ENCODE data around the gene SCYGR5.
"Not testable (repeated sequence)": the region's sequence is repeated elsewhere in the genome, so short reads cannot be mapped to it uniquely, and the experiment has no call there.

The SCYGR5 gene, protein sequence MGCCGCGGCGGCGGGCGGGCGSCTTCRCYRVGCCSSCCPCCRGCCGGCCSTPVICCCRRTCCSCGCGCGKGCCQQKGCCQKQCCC

DNA sequence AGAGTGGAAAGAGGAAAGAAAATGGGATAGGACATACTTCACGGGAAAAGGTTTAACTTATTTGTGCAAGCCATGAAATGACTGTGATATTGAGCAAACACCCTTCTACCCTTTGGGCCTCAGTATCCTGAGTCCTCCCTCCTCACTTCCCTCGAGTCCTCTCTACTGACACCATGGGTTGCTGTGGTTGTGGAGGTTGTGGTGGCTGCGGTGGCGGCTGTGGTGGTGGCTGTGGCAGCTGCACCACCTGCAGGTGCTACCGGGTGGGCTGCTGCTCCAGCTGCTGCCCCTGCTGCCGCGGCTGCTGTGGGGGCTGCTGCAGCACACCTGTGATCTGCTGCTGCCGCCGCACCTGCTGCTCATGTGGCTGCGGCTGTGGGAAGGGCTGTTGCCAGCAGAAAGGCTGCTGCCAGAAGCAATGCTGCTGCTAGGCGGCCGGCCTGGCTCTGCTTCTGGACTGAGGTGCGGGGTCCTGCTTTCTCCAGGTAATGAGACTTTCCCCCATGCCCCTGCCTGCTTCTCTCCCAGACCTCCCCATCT, at the start of gene SCYGR5:
SCYGR5 (plus strand) TSS at position 174 of the 540 bp plus-strand sequence; CDS start at position 174, 0 bp downstream.
- DNase-seq (ENCODE audit: low read depth, low spot score), result not testable (repeated sequence)

DNA sequence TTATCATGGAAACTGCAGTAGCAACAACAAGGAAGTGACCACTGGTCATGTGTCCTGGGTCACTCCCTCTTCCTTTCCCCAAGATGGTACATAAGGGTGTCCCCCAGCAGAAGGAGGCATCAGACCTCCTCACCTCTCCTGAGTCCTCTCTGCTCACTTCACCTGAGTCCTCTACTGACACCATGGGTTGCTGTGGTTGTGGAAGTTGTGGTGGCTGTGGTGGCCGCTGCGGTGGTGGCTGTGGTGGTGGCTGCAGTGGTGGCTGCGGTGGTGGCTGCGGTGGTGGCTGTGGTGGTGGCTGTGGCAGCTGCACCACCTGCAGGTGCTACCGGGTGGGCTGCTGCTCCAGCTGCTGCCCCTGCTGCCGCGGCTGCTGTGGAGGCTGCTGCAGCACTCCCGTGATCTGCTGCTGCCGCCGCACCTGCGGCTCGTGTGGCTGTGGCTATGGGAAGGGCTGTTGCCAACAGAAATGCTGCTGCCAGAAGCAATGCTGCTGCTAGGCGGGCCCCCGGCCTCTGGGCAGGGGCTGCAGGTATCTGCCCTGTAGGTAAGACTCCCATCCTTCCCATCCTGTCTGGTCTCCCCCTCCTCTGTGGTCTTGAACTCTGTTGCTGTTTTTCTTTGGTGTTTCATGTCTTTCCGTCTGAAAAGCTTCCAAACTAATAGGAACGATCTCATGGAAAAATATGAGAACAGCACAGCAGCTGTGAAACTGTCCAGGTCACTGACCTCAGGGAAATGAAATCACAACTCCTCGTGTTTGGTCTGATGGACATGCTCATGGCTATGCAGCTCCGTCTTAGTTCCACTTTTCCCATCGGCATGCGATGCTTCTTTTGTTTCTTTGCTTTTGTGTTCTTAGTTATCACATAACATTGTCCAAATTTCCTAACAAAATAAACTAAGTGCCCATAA, 49.0 kb upstream of the SCYGR5 start, which contains the start of gene SCYGR4:
SCYGR4 (plus strand) TSS at position 183 of the 915 bp plus-strand sequence; CDS start at position 183, 0 bp downstream.
- DNase-seq (ENCODE audit: low read depth, low spot score), result no peak

DNA sequence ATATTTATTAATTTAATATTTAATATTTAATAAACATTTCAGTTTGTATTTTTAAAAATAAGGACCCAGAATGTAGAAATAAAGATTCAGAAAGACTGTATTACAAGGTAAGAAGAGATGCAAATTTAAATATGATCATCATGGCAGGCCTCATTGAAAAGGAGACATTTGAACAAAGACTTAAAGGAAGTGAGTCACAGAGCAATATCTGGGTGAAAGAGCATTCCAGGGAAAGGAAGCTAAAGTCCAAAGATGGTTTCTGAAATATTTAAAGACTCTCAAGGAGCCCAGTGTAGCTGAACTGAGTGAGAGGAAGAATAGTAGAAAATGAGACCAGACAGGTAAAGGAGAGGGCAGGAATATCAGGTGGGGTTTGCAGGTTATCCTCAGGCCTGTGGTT, 43.4 kb upstream of the SCYGR5 start:
- no peak for DNase-seq (ENCODE audit: low read depth, low spot score)

DNA sequence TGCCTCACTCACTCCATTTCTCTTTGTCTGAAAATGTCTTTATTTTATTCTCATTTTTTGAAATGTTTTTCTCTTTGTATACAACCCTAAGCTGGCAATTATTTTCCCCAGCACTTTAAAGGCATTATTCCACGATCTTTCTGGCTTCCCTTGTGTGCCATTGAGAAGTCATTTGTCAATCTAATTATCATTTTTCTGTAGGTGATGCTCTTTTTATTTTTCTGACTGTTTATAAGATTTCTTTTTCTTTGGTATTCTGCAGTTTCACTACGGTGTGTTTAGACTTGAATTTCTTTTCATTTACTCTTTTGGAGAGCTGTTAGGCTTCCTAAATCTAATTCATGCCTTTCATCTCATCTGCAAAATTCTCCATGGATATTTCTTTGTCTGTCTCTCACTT, 41.2 kb upstream of the SCYGR5 start:
- DNase-seq (ENCODE audit: low read depth, low spot score), result no peak

DNA sequence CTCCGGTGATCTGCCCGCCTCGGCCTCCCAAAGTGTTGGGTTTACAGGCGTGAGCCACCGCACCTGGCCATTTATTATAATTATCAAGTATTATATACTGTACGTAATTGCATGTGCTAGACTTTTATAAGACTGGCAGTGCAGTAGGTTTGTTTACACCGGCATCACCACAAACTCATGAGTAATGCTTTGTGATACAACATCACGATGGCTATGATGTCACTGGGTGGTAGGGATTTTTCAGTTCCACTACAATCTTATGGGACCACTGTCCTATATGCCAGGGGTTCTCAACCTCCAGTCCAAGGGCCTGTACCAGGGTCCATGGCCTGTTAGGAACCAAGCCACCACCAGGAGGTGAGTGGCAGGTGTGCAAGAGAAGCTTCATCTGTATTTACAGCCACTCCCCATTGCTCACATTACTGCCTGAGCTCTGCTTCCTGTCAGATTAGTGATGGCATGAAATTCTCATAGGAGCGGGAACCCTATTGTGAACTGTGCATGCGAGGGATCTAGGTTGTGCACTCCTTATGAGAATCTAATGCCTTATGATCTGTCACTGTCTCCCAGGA, 39.9 kb upstream of the SCYGR5 start:
- no peak for DNase-seq (ENCODE audit: low read depth, low spot score)

DNA sequence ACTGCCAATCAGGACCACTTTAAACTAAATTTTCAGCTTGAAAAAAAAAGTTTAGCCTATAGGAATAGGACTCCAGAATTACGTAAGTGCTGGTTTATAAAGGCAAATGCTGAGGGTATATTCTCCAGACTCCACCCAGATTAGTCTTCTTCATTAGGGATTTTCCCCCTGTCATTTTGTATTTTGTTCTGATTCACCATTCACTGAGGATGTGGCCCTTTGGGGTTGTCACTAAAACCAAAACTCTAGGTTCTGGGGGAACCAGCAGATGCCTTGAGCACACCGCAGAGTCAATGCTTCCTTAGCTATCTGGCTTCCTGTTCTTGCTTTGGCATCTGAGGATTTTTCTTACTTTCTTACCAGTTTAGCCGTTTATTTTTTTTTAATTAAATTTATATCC, 38.8 kb upstream of the SCYGR5 start:
- no peak for DNase-seq (ENCODE audit: low read depth, low spot score)

DNA sequence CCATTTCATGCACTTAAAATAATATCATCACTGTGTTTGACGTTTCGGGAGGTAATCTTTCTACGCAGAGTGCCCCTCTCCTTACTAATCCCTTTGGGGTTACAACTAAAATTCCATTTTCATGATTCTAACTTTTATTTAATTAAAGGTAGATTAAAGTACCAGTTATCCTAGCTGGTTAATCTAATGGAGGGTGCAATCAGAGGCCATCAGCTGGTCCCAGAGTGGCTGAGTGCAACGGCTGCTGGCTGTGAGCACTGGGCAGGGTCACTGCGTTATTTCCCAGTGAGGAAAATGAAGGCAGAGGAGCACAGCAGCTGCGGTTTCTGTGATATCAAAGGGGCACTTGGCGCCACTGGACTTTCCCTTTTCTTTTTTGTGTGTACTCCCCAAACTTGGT, 37.2 kb upstream of the SCYGR5 start:
- no peak for DNase-seq (ENCODE audit: low read depth, low spot score)

DNA sequence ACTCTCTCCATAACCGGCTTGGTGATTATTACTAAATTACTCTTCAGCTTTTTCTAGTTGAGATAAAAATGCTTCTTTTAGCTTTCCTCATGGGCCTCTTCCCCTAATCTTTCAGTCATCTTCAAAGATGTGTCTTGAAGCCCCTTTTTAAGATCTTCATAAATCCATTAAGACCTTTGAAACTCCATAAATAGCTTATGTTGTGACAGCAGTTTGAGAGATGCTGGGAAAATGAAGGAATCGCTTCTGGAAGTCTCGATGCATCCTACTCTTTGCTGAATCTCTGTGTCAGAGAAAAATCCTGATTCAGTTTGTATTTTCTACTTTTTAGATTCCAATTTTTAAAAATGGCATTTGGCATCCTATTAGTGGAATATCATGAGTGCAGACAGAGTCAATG, 36.3 kb upstream of the SCYGR5 start:
- DNase-seq (ENCODE audit: low read depth, low spot score), result no peak

DNA sequence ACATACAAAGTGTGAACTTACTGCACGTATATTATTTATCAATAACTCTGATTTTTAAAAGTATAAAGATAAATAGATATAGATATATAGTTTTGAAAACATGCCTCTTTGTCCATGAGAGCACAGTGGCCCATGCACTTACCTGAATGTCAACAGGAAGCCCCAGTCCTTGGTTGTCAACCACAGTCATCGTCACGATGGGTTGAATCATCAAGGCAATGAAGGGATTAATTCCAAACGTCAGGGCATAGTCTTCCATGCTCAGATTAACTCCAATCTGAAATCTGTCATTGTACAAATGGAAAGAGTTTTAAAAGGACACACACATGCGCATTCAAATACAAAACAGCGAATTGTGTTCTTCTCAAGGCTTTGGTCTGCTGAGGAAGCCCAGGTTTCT, 33.8 kb upstream of the SCYGR5 start:
- DNase-seq (ENCODE audit: low read depth, low spot score), result no peak

DNA sequence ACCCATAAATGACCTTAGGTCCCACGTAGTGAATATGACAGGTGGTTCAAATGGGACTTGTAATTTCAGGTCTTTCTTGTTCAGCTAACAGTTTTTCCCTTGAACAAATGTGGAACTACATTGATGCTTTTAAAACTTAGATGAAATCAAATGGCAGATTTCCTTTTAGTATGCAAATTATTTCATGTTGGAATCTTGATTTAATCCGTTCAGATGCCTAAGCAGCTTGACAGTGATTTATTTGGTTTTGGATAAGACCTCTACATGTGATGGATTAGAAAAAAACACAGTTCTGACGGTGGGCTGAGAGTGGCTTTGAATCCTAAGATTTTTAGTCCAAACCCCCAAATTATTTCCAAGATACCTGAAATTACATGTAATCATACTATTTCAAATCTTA, 32.4 kb upstream of the SCYGR5 start:
- no peak for DNase-seq (ENCODE audit: low read depth, low spot score)

DNA sequence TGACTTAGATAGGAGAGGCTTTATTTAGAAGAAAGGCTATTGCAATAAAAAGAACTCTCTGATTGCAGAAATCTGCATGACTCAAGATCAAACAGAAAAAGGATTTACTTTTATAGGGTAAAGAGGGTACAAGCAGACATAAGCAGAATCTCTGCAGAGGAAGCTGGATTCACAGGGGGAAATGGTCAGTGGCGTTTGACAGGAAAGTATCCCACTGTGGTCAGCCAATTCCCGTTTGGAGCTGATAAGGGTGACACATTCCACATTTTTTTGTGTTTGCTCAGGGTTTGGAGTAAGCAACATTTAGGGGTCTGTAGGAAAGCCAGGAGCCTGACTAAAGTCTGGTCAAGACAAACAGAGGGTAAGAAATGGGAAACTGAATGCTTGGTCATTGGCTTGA, 23.9 kb upstream of the SCYGR5 start:
- DNase-seq (ENCODE audit: low read depth, low spot score), result no peak

DNA sequence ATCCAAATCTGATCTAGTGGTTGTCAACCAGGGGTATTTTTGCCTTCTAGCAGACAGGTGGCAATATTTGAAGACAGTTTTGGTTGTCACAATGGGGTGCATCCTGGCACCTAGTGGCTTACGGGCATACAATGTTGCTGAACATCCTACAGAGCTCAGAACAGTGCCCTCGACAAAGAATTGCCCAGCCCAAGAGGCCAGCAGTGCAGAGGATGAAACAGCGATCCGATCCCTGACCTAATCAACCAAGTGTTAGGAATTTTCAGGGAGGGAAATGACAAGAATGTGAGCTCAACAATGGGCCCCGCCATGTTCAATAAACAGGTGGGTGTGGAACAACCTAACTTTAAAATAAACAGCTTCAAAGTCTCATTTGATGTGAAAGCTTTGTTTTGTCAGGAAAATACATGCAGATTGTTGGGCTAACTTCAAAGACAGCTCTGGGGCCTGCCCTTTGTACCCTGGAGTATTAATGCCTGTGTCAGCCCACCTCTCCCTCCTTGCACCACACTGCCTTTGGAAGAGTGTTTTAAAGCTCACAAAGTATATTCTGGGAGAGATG, 22.5 kb upstream of the SCYGR5 start:
- no peak for DNase-seq (ENCODE audit: low read depth, low spot score)

DNA sequence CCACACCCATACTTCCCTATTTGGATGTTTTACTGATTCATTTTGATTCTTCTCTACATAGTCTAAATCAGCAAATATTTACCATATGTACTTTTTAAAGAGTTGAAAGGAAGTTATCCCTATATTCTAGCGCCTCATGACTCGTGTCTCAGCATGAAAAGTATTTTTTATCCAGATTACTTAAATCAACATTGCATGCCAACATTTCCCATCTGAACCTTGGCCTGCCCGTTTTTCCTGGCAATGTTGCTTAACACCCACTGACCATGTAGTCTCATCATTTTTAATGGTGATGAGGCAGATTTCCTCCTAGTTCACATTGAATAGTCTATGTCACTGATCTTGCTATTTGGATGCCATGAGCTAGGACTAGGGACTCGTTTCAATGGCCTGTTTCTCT, 13.2 kb upstream of the SCYGR5 start:
- DNase-seq (ENCODE audit: low read depth, low spot score), result no peak

DNA sequence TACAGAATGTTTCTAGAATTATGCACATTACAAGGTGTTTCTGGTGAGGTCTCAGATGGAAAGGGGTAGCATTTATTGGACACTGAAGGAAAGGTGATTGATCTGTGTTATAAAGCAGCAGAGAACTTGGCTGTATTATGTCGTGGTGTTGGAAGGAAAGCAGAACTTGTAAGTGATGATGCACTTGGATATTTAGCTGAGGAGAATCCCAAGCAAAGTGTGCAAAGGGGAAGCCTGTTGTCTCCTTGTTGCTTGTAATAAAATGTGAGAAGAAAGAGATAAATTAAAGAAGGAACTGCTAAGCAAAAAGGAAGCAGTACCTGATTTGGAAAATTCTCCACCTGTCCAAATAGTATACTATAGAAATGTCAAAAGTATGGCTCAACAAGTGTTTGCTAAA, 12.2 kb upstream of the SCYGR5 start:
- no peak for DNase-seq (ENCODE audit: low read depth, low spot score)

DNA sequence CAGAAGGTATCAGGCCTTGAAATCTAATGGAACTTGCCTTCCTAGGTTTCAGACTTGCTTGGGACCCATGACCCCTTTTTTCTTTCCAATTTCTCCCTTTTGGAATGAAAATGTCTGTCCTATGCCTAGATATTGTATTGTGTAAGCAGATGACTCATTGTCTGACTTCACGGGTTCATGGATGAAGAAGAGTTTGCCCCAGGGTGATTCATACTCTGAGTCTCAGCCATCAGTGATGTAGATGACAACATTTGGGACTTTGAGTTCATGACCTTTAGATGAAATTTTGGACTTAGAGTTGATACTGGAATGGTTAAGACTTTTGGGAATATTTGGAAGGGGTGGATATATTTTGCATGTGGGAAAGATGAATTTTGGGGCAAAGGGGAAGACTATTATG, 11.2 kb upstream of the SCYGR5 start:
- DNase-seq (ENCODE audit: low read depth, low spot score), result peak; percentile 38

DNA sequence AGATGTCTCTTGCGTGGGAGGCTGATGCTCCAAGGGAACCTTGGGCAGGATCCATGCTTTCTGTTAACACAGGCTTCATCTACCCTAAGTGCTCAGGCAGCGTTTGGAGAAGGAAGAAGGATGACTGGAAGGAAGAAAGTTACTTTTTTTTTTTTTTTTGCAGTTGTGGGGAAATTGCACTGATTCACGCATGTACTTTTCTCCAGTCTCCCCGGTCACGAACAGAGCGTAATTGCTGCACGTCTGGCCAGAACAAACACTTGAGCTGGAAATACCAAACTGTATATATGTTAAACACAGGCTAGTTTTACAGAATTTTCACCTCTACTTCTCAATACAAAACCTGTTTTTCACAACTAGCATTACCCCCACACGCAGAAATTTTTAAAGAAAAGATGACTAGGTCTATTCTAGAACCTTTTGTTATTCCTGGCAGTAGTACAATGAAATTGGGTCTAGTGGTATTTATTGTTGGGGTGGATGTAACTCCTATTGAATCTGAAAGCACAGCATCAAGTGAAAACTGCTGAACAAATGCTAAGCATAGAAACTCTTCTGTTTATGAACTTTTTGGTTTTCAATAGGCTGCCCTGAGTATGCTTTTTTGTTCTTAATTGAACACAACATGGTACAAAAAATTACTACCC, 9.3 kb upstream of the SCYGR5 start:
- DNase-seq (ENCODE audit: low read depth, low spot score), result no peak

DNA sequence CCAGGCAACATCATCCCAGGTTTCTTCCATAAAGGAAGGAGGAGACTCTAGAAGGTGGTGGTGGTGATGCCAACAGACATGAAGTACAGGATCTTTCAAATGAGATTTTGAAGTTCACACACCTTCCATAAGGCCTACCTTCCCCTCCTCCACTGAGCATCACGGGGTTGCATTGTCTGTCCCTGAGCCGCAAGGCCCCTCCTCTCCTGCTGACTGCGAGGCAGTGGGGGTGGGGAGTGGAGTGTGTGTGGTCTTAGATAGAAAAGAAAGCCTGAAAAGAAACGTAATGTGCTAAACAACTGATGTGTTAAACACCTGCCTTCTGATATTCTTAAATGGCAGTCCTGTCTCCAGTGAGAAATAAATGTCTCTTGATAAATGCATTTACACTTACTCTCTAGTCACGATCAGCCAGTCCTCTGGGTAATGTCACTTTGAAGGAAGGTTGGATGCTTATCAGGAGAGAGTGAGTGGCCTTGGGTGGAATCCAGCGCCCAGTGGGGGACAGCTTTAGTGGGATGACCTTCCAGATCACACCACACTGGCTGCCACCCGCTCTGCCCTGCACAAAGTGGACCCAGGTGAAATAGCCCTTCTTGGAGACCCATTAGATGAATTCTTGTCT, 5.5 kb upstream of the SCYGR5 start:
- DNase-seq (ENCODE audit: low read depth, low spot score), result no peak

DNA sequence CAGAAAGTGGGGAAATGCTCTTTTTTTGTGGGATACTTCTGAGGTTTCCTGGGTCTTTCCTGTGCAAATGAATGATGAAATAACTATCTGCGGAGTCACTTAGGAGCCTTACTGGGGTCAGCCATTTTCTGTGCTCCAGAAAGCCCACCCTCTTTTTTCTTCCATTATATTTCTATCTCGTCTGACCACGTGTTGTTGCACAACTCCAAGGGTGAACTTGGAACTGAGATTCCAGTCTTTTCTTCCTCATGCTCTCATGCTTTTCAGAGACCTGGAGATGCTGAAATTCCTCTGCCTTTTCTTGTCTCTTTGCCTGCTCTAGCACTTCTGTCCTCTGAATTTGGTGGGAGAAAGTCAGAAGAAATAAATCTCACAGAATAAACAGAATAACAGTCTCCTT, 4.8 kb upstream of the SCYGR5 start:
- DNase-seq (ENCODE audit: low read depth, low spot score), result no peak

DNA sequence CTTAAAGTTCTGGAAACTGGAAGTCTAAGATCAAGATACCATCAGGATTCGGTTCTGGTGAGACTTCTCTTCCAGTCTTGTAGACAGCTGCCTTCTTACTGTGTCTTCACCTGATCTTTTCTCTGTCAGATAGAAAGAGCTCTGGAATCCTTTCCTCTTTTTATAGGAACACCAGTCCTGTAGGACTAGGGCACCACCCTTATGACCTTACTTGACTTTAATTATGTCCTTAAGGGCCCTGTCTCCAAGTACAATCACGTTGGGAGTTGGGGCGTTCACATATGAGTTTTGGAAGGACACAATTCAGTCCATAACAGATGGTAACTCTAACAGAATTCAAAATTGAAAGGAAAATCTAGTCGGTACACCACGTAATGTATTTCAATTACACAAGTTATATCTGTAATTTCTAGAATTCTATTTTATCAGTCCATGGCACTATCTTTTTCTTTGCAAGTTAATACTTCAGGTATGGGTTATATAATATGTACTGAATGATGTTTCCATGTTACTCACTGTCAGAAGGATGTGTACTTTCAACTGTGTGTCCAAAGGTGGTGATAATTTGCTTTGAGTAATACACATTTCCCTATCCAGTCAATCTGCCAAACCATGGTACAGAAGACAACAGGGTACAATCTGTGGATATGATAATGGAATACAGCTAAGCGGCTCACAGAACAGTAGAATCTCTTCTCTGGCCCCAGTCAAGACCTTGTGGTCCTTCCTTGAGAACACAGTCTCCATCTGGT, 1.2 kb upstream of the SCYGR5 start:
- no peak for DNase-seq (ENCODE audit: low read depth, low spot score)

DNA sequence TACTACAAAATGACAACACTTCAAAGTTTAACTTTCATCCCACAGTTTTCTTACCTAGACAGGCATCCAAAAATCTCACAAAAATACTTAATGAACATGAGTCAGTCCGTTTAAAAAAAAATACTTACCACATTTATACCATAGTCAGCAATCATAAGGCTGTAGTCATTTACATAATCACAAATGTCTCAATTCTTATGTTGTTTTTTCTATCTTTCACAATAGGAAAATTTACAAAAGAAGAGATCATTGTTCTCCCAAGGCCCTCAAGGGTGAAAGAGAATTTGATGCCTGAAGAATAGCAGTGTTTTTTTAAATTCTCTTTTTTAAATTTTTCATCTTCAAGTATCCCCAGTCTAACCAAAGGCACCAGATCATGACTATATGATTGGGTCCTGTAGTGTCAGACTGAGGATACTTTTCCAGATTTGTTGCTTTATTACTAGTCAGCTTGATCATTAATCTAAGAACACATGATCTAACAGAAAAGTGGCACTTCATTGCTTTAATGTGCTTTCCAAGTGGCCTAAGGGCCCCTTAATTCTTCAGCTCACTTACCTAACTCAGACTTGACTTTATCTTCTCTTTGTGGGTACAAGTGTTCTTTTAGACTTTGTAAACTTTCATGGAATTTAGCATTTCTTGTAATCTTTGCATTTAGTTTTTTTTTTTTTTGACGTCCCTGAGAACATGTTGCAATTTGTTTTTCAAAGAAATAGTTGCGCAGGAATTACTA, 4.7 kb downstream of the SCYGR5 start:
- no peak for DNase-seq (ENCODE audit: low read depth, low spot score)

Data from brain pericyte (primary cell).